GM19395 (cell line): Measurements from ENCODE around the gene MUC5AC.
"Not testable (repeated sequence)": the region's sequence is repeated elsewhere in the genome, so short reads cannot be mapped to it uniquely, and the experiment has no call there.

Experiments used
- ATAC-seq: cut with Tn5 transposase; IDR thresholded peaks from one replicate; pipeline ENCODE4 v1.9.1; 2021; ENCODE audit warnings: mild to moderate bottlenecking, moderate library complexity; ENCODE audit not compliant: unreplicated experiment

MUC5AC gene

GRCh38 chr11:1157645-1158591 lies at the start of gene MUC5AC:
Gene MUC5AC, plus strand, starts transcription at chr11:1157953. Its CDS starts 47 bp downstream, at chr11:1158000.
- ATAC-seq = no peak

GRCh38 chr11:1108246-1108900 lies 49.4 kb upstream of the MUC5AC start:
- ATAC-seq = no peak

- no peak for ATAC-seq
Observed at GRCh38 chr11:1109101-1109917, 48.4 kb upstream of the MUC5AC start.

GRCh38 chr11:1109918-1110705 lies 47.6 kb upstream of the MUC5AC start:
- no peak for ATAC-seq

- ATAC-seq = no peak
Observed at GRCh38 chr11:1111545-1112212, 46.1 kb upstream of the MUC5AC start.

- no peak for ATAC-seq
Observed at GRCh38 chr11:1112351-1113191, 45.2 kb upstream of the MUC5AC start.

- no peak for ATAC-seq
Observed at GRCh38 chr11:1113405-1114201, 44.1 kb upstream of the MUC5AC start.

- ATAC-seq = not testable (repeated sequence)
Observed at GRCh38 chr11:1115292-1115691, 42.5 kb upstream of the MUC5AC start.

GRCh38 chr11:1116104-1116503 lies 41.6 kb upstream of the MUC5AC start:
- ATAC-seq = no peak

GRCh38 chr11:1116666-1117390 lies 40.9 kb upstream of the MUC5AC start:
- ATAC-seq = no peak

- ATAC-seq = no peak
Observed at GRCh38 chr11:1117992-1118391, 39.8 kb upstream of the MUC5AC start.

GRCh38 chr11:1118755-1119603 lies 38.8 kb upstream of the MUC5AC start:
- ATAC-seq = no peak

GRCh38 chr11:1119604-1120146 lies 38.1 kb upstream of the MUC5AC start:
- no peak for ATAC-seq

- no peak for ATAC-seq
Observed at GRCh38 chr11:1120532-1121330, 37.0 kb upstream of the MUC5AC start.

- ATAC-seq = no peak
Observed at GRCh38 chr11:1121331-1121812, 36.4 kb upstream of the MUC5AC start.
